NCI-H82 treated with DMSO at 0.1 percent for 48 hours (cell line): ENCODE data around the gene COX18.

ENCODE experiments used
- DNase-seq: peaks from one replicate; lab custom pipeline; 2025; ENCODE audit not compliant: unreplicated experiment; lab: John Stamatoyannopoulos, UW

Gene COX18

GRCh38 chr4:73053974-73054480 is 15.5 kb downstream of the COX18 start:
- no peak for DNase-seq

DNA sequence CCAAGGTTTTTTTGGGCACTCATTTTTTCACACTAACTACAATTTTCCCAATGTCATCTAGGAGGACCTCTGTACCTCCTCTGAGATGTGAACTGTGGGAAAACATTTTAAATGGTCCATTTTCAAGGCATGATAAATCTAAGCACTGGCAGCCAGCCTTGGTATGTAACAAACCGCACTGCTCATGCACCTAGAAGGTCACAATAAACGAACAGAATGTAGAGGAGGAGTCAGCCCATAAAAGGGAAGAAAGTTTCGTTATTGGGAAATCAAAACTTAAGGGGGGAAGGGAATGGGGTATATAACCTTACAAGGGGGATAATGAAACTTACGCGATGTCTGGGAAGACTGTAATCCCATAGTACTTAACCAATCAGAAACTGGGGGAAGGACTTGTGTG is 16.4 kb downstream of the COX18 start:
- DNase-seq = no peak

DNA sequence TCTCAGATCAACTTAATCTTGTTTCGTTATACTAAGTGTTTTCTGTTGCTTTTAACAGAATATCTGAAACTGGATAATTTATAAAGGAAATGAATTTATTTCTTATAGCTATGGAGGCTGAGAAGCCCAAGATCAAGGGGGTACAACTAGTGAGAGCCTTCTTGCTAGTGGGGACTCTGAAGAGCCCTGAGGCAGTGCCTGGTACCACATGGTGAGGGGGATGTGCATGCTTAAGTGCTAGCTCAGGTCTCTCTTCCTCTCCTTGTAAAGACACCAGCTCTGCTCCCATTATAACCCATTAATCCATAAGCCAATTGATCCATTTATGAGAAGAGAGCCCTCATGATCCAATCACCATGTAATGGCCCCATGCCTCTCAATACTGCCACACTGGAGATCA is 17.9 kb downstream of the COX18 start:
- peak; percentile 58 for DNase-seq

GRCh38 chr4:73045879-73046278 is 23.6 kb downstream of the COX18 start:
- DNase-seq = no peak

DNA sequence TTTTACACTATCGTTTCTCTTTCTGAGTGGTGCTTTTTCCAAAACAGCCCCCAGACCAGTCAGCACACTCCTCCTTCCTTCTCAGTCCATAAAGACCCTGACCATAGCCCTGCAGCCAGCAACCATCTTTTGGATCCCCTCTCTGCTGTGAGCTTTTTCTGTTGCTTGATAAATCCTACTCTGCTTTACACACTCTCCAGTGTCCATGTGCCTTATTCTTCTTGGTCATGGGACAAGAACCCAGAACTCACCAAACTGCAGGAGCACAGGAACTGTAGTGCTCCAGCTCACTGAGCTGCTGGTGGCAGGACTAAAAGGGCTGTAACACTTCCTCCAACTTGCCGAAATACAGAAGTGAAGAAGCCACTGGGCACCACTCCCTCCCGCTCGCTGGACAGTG is 32.5 kb downstream of the COX18 start:
- DNase-seq = no peak

GRCh38 chr4:73036123-73036522 is 33.4 kb downstream of the COX18 start:
- DNase-seq = no peak

GRCh38 chr4:73034896-73035295 is 34.6 kb downstream of the COX18 start:
- no peak for DNase-seq

- no peak for DNase-seq
These were observed 40.9 kb downstream of the COX18 start for GRCh38 chr4:73028621-73029020.

GRCh38 chr4:73021634-73022033 is 47.9 kb downstream of the COX18 start:
- peak; percentile 2 for DNase-seq

GRCh38 chr4:73019462-73020047 is 50.0 kb downstream of the COX18 start:
- DNase-seq = no peak

- no peak for DNase-seq
These were observed 50.9 kb downstream of the COX18 start for GRCh38 chr4:73018595-73018994.

DNA sequence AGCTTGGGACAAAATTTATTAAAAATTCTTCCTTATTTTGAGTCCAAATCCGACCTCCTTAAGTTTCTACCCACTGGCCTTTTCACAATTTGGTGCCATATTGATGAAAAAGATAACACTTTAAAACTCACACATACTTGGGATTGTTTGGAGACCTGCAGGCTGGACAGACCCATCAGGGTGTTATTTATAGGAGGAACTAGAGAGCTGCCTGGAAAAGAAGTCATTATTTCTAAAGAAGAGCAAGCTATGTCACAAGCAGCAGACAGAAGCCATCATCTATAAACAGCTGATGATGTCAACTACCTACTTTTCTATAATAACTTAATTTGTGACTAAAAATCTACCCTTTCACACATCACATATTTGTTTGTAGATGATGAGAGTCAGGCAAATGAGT is 56.2 kb downstream of the COX18 start:
- DNase-seq = no peak

DNA sequence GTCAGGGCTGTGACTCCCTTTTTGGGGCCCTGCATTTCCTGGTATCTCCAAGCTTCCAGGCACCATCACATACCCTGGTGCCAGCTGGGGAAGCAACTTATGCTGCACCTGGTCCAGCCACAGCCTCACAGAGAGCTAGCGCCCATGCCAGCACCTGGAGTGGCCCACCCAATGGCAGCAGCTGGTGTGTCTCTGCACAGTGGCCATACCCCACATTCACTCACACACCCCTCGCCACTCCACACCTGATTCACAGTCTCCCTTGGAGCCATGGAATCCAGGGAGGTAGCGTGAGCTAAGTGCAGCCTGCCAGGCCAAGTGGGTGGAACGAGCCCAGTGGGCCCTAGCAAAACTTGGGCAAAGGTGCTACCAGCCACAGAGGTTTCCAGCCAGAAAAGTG is 56.8 kb downstream of the COX18 start:
- DNase-seq = no peak

- DNase-seq = no peak
These were observed 57.9 kb downstream of the COX18 start for GRCh38 chr4:73011629-73011985.

DNA sequence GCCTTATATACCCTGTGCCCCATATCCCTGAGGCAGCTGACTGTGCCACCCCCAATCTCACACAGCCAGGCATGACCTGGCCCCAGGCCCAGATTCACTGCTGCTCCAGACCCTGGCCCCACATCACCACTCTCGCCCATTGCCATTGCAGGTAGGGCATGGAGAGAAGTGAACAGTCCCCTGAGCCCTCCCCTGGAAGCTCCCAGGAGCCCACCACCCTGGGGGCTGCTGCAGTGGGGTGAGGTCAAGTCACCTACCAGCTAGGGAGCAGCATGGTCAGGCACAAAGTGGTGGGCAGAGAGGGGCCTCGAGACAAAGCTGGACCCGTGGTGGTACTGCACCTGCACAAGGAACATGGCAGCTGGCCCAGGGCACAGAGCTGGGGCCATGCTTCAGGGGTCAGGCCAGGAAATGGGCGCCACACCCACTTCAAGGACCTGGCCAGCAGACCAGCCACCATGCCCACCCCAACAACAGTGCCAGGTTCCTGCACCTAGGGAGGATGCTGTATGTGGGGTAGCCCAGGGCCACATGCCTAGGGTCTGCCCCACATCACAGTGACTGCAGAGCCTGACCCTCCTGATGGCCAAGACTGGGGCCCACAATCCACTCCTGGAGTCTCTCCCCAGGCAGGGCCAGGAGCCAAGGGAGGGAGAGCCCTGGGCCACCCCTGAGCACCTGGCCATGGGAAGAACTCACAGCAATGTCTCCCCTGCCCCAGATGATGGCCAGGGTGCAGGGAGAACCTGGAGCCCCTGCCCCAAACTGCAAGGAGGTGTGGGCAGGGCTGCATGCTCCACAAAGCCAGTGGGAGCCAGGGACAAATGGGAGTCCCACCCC is 58.5 kb downstream of the COX18 start:
- no peak for DNase-seq

- no peak for DNase-seq
These were observed 61.9 kb downstream of the COX18 start for GRCh38 chr4:73007526-73008100.

GRCh38 chr4:73006286-73006990 is 63.1 kb downstream of the COX18 start:
- DNase-seq = no peak

DNA sequence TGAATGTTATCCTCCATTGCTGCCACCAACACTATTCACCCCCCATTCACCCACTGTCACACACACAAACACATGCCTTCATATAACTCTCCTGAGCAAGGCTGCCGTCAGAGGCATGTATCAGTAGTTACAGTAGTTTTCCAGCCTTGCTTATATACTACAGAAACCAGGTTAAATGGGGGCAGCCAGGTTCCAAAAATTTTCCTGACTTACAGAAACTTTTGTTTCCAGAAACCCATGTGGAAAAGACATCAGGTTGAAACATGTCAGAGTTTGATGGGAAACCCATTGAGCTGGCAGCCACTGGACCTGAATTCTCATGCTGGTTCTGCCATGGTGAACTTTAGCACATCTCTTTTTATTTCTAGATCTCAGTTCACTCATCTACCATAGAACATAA is 64.0 kb downstream of the COX18 start:
- DNase-seq = no peak
